Lung (tissue), 16 donors: ENCODE measurements around the gene STAT5B. TPM values are rescaled to one million over a fixed set of nuclear protein-coding genes. Genes with fewer than 3 reads are reported as not detected.
A peak's percentile ranks its signal among the peaks of the same experiment; 100 is the strongest.

Experiments used
- ATAC-seq: fragments of 200-7000 bp; cut with Tn5 transposase; one replicate; pipeline ENCODE4 v1.9.1; 2020; ENCODE audit warnings: moderate number of reproducible peaks; ENCODE audit not compliant: insufficient read depth, low FRiP score
- DNase-seq, 3 donors: peaks; one replicate each; pipeline ENCODE4 v3.0.0-alpha.2; 2013 to 2017
- H3K27ac ChIP-seq, 2 donors: one replicate each; pipeline ENCODE4 v1.5.1; 2013; ENCODE audit warnings: mild to moderate bottlenecking in 2 of 2, moderate library complexity in 2 of 2, control low read depth in 1 of 2, inconsistent platforms in 1 of 2, low read depth in 1 of 2, low read length in 1 of 2
- H3K27me3 ChIP-seq, 3 donors: one replicate each; pipeline ENCODE4 v1.5.1; 2013; ENCODE audit warnings: low read length in 2 of 3; ENCODE audit not compliant: control insufficient read depth in 3 of 3, insufficient read depth in 3 of 3
- H3K36me3 ChIP-seq, 4 donors: one replicate each; pipeline ENCODE4 v1.5.1; 2013; ENCODE audit warnings: low read length in 4 of 4, mild to moderate bottlenecking in 1 of 4, moderate library complexity in 1 of 4; ENCODE audit not compliant: control insufficient read depth in 4 of 4, insufficient read depth in 4 of 4
- H3K4me1 ChIP-seq, 5 donors: one replicate each; pipeline ENCODE4 v1.5.1; 2013; ENCODE audit warnings: low read length in 5 of 5, mild to moderate bottlenecking in 2 of 5, moderate library complexity in 1 of 5; ENCODE audit not compliant: control insufficient read depth in 5 of 5, insufficient read depth in 5 of 5
- H3K4me3 ChIP-seq: one replicate; pipeline ENCODE4 v1.5.1; 2013; ENCODE audit warnings: mild to moderate bottlenecking, control low read depth, moderate library complexity
- H3K9ac ChIP-seq, 2 donors: one replicate each; pipeline ENCODE4 v1.5.1; 2013; ENCODE audit warnings: low read length in 2 of 2, control low read depth in 1 of 2; ENCODE audit not compliant: insufficient read depth in 1 of 2
- H3K9me3 ChIP-seq, 4 donors: one replicate each; pipeline ENCODE4 v1.5.1; 2013; ENCODE audit warnings: low read length in 3 of 4, mild to moderate bottlenecking in 1 of 4, moderate library complexity in 1 of 4; ENCODE audit not compliant: control insufficient read depth in 4 of 4, insufficient read depth in 3 of 4
- CTCF ChIP-seq: IDR thresholded peaks from 2 replicates; pipeline ENCODE4 v1.5.1; 2012; ENCODE audit warnings: mild to moderate bottlenecking; ENCODE audit errors: control extremely low read depth, extremely low read depth
- WGBS, 2 donors: extraction: QIAGEN DNeasy Blood & Tissue Kit; methylation state at CpG; one replicate each; pipeline ENCODE4 v1.1.7; 2013; 5-methylcytosine and 5-hydroxymethylcytosine counted together
- long read RNA-seq, 5 donors: transcript quantifications; one replicate each; lab custom pipeline, GENCODE V29; 2026
- polyA plus RNA-seq, 2 donors: library from polyadenylated mRNA; stranded (reverse); fragments of 200-250 nt; gene quantifications; one replicate each; pipeline ENCODE4 v1.2.1, GENCODE V29; 2013
- total RNA-seq, 2 donors: library from RNA; depleted of rRNA in 1 of 2; stranded (reverse); fragments of >200 nt in 1 of 2; gene quantifications; one replicate each; pipeline ENCODE4 v1.2.1, GENCODE V29; 2014 to 2021
- donor health status: control.
- donor health status: control.
- donor health status: Bipolar disorder and iron deficiency.
- donor health status: healthy.
- donor health status: DM: yes; HTN: yes; CAD: no.

The STAT5B gene
- total RNA-seq (10 to 100 TPM; 49.5 to 53.6 TPM), polyA plus RNA-seq (10 to 100 TPM; 23.3 to 46.8 TPM)
- long read RNA-seq, donor 1, full-length matches to known transcripts: 5 of 5 reads
- long read RNA-seq, donor 1, partial matches to known transcripts: 0 of 5 reads
- long read RNA-seq, donor 1, other reads (novel, unspliced or antisense): 0 of 5 reads
- long read RNA-seq, donor 2, full-length matches to known transcripts: 1 of 1 reads
- long read RNA-seq, donor 2, partial matches to known transcripts: 0 of 1 reads
- long read RNA-seq, donor 2, other reads (novel, unspliced or antisense): 0 of 1 reads
- long read RNA-seq, donor 3, partial matches to known transcripts: 14 of 19 reads
- long read RNA-seq, donor 3, other reads (novel, unspliced or antisense): 0 of 19 reads
- long read RNA-seq, donor 4, partial matches to known transcripts: 0 of 4 reads
- long read RNA-seq, donor 4, other reads (novel, unspliced or antisense): 0 of 4 reads
- long read RNA-seq, donor 5, full-length matches to known transcripts: 7 of 16 reads
- long read RNA-seq, donor 5, partial matches to known transcripts: 9 of 16 reads
- long read RNA-seq, donor 5, other reads (novel, unspliced or antisense): 0 of 16 reads

GRCh38 chr17:42276359-42276608 lies at the start of gene STAT5B:
TSS of gene STAT5B (minus strand) at chr17:42276391. CDS start at chr17:42232127, 44,264 bp downstream.
- 0 to 1% methylated on average over 14 to 47 of the region's 47 CpGs for WGBS, 2 donors
- Histone ChIP-seq H3K9ac (peak within 1 kb of the TSS; percentile 67 to 83), H3K4me1 (peaks cover 0 to 22% (median 12%) of the 10 kb centered on the region in 5 donors)

GRCh38 chr17:42325026-42325425 lies 48.8 kb upstream of the STAT5B start:
- H3K4me1 ChIP-seq: peaks cover 0 to 2% (median 0%) of the 10 kb centered on the region in 5 donors
- 71 to 84% methylated on average over 7 of the region's 7 CpGs for WGBS, 2 donors
- no peaks in the 10 kb centered on the region for H3K9me3 ChIP-seq
- no peaks in the 10 kb centered on the region for H3K27me3 ChIP-seq
- DNase-seq (no peak), ATAC-seq (peak; percentile 21)
- no peak overlapping the region for H3K9ac ChIP-seq
- H3K4me3 ChIP-seq: no peak overlapping the region
- peak overlapping the region in 1 of 2 donors; percentile 68 for H3K27ac ChIP-seq
- peaks cover 37 to 45% (median 43%) of the 10 kb centered on the region in 4 donors for H3K36me3 ChIP-seq
- TF ChIP-seq CTCF: no peak

More at GRCh38 chr17:42276359-42276608, at the start of gene STAT5B:
- Histone ChIP-seq H3K27ac (peak within 1 kb of the TSS; percentile 82 to 96), H3K4me3 (peak within 1 kb of the TSS; percentile 81), H3K36me3 (no peaks in the 10 kb centered on the region), H3K27me3 (no peaks in the 10 kb centered on the region), H3K9me3 (no peaks in the 10 kb centered on the region)
- DNase-seq (peak; percentile 77 to 90 (median 80)), ATAC-seq (peak; percentile 89)
- no peak for TF ChIP-seq CTCF

- WGBS, 2 donors: 90 to 93% methylated on average over 5 of the region's 5 CpGs
- H3K27me3 ChIP-seq: no peaks in the 10 kb centered on the region
- peaks cover 0 to 6% (median 0%) of the 10 kb centered on the region in 5 donors for H3K4me1 ChIP-seq
- ATAC-seq (no peak), DNase-seq (no peak)
- no peak for TF ChIP-seq CTCF
- H3K9me3 ChIP-seq: no peaks in the 10 kb centered on the region
- H3K9ac ChIP-seq: no peak overlapping the region
- peaks cover 36 to 45% (median 38%) of the 10 kb centered on the region in 4 donors for H3K36me3 ChIP-seq
- H3K27ac ChIP-seq: peak overlapping the region in 1 of 2 donors; percentile 20
- no peak overlapping the region for H3K4me3 ChIP-seq
Measured at GRCh38 chr17:42323268-42323773, 47.1 kb upstream of the STAT5B start.
